ENCODE results near the gene STPG1. TPM values are rescaled to one million over a fixed set of nuclear protein-coding genes. Genes with fewer than 3 reads are reported as not detected.

The STPG1 gene
- total RNA-seq, 1 experiment from 2014 or later: 12.8 TPM

DNA sequence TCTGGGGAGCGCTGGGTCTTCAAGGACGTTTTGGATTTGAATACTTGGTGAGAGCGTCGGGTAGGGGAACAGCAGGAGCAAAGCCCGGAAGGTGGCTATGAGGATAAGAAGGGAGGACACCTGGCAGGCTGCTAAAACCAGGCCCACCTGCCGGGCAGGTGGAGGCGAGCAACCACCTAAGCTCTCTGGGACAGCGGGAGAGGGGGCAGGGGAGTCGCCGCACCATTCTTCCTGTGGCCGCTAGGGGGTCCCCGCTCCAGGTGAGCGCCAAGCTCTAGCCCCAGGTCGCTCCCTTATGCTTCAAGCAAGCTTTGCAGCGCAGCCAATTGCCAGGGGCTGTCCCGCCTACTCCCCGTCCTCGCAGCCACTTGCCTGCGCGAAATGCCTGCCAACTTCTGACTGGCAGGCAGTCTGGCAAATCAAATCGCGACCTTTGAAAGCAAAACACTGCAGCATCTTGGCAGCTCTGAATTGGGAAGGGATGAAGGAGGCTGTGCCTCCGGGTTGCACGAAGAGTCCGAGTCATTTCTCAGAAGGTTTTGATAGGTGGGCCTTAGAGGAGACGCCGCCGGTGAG is 1.8 kb upstream of the STPG1 start, which contains the start of gene NIPAL3 (continued):
- TF ChIP-seq, protein P1, sequence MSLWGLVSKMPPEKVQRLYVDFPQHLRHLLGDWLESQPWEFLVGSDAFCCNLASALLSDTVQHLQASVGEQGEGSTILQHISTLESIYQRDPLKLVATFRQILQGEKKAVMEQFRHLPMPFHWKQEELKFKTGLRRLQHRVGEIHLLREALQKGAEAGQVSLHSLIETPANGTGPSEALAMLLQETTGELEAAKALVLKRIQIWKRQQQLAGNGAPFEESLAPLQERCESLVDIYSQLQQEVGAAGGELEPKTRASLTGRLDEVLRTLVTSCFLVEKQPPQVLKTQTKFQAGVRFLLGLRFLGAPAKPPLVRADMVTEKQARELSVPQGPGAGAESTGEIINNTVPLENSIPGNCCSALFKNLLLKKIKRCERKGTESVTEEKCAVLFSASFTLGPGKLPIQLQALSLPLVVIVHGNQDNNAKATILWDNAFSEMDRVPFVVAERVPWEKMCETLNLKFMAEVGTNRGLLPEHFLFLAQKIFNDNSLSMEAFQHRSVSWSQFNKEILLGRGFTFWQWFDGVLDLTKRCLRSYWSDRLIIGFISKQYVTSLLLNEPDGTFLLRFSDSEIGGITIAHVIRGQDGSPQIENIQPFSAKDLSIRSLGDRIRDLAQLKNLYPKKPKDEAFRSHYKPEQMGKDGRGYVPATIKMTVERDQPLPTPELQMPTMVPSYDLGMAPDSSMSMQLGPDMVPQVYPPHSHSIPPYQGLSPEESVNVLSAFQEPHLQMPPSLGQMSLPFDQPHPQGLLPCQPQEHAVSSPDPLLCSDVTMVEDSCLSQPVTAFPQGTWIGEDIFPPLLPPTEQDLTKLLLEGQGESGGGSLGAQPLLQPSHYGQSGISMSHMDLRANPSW (CRISPR knock-in tag; conservative IDR thresholded peaks at IDR 0.05; ENCODE audit: low read depth): no peak
- TF ChIP-seq KAT7 (CRISPR knock-in tag; IDR thresholded peaks at IDR 0.05; ENCODE audit: borderline replicate concordance): no peak
- TF ChIP-seq, protein P2, sequence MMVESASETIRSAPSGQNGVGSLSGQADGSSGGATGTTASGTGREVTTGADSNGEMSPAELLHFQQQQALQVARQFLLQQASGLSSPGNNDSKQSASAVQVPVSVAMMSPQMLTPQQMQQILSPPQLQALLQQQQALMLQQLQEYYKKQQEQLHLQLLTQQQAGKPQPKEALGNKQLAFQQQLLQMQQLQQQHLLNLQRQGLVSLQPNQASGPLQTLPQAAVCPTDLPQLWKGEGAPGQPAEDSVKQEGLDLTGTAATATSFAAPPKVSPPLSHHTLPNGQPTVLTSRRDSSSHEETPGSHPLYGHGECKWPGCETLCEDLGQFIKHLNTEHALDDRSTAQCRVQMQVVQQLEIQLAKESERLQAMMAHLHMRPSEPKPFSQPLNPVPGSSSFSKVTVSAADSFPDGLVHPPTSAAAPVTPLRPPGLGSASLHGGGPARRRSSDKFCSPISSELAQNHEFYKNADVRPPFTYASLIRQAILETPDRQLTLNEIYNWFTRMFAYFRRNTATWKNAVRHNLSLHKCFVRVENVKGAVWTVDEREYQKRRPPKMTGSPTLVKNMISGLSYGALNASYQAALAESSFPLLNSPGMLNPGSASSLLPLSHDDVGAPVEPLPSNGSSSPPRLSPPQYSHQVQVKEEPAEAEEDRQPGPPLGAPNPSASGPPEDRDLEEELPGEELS (CRISPR knock-in tag; IDR thresholded peaks at IDR 0.05): no peak
- TF ChIP-seq, protein P3, sequence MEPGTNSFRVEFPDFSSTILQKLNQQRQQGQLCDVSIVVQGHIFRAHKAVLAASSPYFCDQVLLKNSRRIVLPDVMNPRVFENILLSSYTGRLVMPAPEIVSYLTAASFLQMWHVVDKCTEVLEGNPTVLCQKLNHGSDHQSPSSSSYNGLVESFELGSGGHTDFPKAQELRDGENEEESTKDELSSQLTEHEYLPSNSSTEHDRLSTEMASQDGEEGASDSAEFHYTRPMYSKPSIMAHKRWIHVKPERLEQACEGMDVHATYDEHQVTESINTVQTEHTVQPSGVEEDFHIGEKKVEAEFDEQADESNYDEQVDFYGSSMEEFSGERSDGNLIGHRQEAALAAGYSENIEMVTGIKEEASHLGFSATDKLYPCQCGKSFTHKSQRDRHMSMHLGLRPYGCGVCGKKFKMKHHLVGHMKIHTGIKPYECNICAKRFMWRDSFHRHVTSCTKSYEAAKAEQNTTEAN (CRISPR knock-in tag; IDR thresholded peaks at IDR 0.05): no peak
- TF ChIP-seq FOXP1 (CRISPR knock-in tag; IDR thresholded peaks at IDR 0.05; ENCODE audit: borderline replicate concordance): no peak

DNA sequence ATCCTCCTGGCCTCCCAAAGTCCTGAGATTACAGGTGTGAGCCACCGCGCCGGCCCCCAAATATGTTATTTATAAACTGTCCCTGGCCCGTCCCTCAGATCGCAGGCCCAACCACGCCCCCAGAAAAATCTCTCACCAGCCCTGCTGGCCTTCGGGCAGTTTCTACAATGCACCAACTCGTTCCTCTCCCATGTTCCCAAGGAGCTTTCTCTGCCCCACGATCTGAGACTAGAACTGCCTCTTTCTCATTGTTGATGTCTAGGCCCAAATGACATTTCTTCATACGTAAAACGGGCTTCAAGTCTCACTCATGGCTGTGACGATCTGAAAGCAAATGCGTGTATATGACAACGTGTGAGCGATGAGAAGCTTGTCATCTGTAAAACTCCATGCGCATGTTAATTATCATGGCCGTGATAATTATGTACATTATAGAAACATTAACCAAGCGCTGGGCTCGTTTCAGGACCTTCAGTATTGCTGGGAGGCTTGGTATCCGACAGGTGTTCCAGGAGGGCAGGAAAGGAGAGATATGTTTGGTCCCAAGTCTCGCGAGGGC is 1.3 kb upstream of the STPG1 start:
- H3K27ac Mint-ChIP-seq: peak overlapping the region; percentile 89

DNA sequence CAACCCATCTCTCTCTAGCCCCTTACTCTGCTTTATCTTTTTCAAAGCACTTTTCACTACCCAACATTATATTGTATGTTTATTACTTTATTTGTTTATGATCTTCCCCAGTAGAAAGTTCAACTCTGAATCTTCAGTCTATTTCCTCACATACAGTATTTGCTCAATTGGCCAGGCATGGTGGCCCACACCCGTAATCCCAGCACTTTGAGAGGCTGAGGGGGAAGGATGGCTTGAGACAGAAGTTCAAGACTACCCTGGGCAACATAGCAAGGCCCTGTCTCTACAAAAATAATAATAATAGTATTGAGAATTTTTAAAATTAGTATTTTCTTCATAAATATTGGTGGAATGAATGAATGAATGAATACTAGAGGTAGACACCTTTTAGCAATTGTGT is 1.2 kb downstream of the STPG1 start:
- ATAC-seq (no peak), DNase-seq (ENCODE audit: low spot score) (no peak)
- peaks cover 26% of the 10 kb centered on the region for H3K4me1 Mint-ChIP-seq
- ChIA-PET CTCF (interaction anchor here (2.1 to 3.1 kb wide), 2 partner anchors 20 to 175 kb away, joined by 7 to 25 read pairs; no protein-coding TSS in a partner anchor), POLR2A (no interaction called here)
- H3K36me3 Mint-ChIP-seq: no peaks in the 10 kb centered on the region
- peak overlapping the region; percentile 88; the same call in 1 of the 2 replicates for H3K4me3 Mint-ChIP-seq
- H3K27me3 Mint-ChIP-seq (ENCODE audit: low read depth): no peaks in the 10 kb centered on the region
- H3K27ac Mint-ChIP-seq: no peak overlapping the region
- peaks cover 8% of the 10 kb centered on the region for H3K9me3 Mint-ChIP-seq
- no peak for TF ChIP-seq ZNF423 (CRISPR knock-in tag; IDR thresholded peaks at IDR 0.05)
- TF ChIP-seq, protein P4, sequence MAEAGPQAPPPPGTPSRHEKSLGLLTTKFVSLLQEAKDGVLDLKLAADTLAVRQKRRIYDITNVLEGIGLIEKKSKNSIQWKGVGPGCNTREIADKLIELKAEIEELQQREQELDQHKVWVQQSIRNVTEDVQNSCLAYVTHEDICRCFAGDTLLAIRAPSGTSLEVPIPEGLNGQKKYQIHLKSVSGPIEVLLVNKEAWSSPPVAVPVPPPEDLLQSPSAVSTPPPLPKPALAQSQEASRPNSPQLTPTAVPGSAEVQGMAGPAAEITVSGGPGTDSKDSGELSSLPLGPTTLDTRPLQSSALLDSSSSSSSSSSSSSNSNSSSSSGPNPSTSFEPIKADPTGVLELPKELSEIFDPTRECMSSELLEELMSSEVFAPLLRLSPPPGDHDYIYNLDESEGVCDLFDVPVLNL (CRISPR knock-in tag; IDR thresholded peaks at IDR 0.05; ENCODE audit: borderline replicate concordance, low read depth): no peak
- TF ChIP-seq, protein P5, sequence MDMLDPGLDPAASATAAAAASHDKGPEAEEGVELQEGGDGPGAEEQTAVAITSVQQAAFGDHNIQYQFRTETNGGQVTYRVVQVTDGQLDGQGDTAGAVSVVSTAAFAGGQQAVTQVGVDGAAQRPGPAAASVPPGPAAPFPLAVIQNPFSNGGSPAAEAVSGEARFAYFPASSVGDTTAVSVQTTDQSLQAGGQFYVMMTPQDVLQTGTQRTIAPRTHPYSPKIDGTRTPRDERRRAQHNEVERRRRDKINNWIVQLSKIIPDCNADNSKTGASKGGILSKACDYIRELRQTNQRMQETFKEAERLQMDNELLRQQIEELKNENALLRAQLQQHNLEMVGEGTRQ (CRISPR knock-in tag; IDR thresholded peaks at IDR 0.05): no peak
- no peak for TF ChIP-seq FOXP1 (CRISPR knock-in tag; IDR thresholded peaks at IDR 0.05; ENCODE audit: borderline replicate concordance)
- TF ChIP-seq, protein P6, sequence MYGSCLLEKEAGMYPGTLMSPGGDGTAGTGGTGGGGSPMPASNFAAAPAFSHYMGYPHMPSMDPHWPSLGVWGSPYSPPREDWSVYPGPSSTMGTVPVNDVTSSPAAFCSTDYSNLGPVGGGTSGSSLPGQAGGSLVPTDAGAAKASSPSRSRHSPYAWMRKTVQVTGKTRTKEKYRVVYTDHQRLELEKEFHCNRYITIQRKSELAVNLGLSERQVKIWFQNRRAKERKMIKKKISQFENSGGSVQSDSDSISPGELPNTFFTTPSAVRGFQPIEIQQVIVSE (CRISPR knock-in tag; IDR thresholded peaks at IDR 0.05; ENCODE audit: borderline replicate concordance): no peak
- TF ChIP-seq, protein P7, sequence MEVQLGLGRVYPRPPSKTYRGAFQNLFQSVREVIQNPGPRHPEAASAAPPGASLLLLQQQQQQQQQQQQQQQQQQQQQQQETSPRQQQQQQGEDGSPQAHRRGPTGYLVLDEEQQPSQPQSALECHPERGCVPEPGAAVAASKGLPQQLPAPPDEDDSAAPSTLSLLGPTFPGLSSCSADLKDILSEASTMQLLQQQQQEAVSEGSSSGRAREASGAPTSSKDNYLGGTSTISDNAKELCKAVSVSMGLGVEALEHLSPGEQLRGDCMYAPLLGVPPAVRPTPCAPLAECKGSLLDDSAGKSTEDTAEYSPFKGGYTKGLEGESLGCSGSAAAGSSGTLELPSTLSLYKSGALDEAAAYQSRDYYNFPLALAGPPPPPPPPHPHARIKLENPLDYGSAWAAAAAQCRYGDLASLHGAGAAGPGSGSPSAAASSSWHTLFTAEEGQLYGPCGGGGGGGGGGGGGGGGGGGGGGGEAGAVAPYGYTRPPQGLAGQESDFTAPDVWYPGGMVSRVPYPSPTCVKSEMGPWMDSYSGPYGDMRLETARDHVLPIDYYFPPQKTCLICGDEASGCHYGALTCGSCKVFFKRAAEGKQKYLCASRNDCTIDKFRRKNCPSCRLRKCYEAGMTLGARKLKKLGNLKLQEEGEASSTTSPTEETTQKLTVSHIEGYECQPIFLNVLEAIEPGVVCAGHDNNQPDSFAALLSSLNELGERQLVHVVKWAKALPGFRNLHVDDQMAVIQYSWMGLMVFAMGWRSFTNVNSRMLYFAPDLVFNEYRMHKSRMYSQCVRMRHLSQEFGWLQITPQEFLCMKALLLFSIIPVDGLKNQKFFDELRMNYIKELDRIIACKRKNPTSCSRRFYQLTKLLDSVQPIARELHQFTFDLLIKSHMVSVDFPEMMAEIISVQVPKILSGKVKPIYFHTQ (CRISPR knock-in tag; IDR thresholded peaks at IDR 0.05): no peak
- no peak for TF ChIP-seq NFYB (CRISPR knock-in tag; conservative IDR thresholded peaks at IDR 0.05; ENCODE audit: low read depth)
- TF ChIP-seq TCF7 (CRISPR knock-in tag; IDR thresholded peaks at IDR 0.05; ENCODE audit: low read depth): no peak
- no peak for TF ChIP-seq CREM (CRISPR knock-in tag; IDR thresholded peaks at IDR 0.05)
- no peak for TF ChIP-seq ZNF317 (CRISPR knock-in tag; IDR thresholded peaks at IDR 0.05; ENCODE audit: borderline replicate concordance, low read depth)
- no peak for TF ChIP-seq ZBTB21 (CRISPR knock-in tag; IDR thresholded peaks at IDR 0.05; ENCODE audit: borderline replicate concordance)

More for the DNA sequence above, 1.3 kb upstream of the STPG1 start:
- peaks cover 5% of the 10 kb centered on the region; the same call in 1 of the 2 replicates for H3K36me3 Mint-ChIP-seq
- DNase-seq (ENCODE audit: low spot score) (no peak), ATAC-seq (peak; percentile 29)
- no peaks in the 10 kb centered on the region for H3K27me3 Mint-ChIP-seq (ENCODE audit: low read depth)
- H3K4me3 Mint-ChIP-seq: peak overlapping the region; percentile 93
- H3K4me1 Mint-ChIP-seq: peaks cover 36% of the 10 kb centered on the region
- ChIA-PET CTCF (interaction anchor here (0.7 to 5.1 kb wide), 63 partner anchors 10 to 344 kb away, joined by 3 to 44 read pairs (median 4); partner anchors contain the start of genes CLIC4, IFNLR1, NCMAP and RCAN3), POLR2A (interaction anchor here (0.5 to 1.1 kb wide), 4 partner anchors 41 to 265 kb away, joined by 3 to 4 read pairs (median 3); partner anchors contain the start of gene RCAN3)
- TF ChIP-seq, protein P8, sequence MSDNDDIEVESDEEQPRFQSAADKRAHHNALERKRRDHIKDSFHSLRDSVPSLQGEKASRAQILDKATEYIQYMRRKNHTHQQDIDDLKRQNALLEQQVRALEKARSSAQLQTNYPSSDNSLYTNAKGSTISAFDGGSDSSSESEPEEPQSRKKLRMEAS (CRISPR knock-in tag; IDR thresholded peaks at IDR 0.05): peak; percentile 12; the same call in 1 of the 2 replicates
- TF ChIP-seq PRRX2 (CRISPR knock-in tag; IDR thresholded peaks at IDR 0.05) (no peak), ZNF232 (CRISPR knock-in tag; IDR thresholded peaks at IDR 0.05) (peak; percentile 23; the same call in 1 of the 2 replicates)
- H3K9me3 Mint-ChIP-seq: peaks cover 3% of the 10 kb centered on the region; the same call in 1 of the 2 replicates

Data from WTC11 (cell line).